Measurements from ENCODE around the gene UBAC2.
"Not testable (repeated sequence)": the region's sequence is repeated elsewhere in the genome, so short reads cannot be mapped to it uniquely, and the experiment has no call there.

GRCh38 chr13:99210627-99211026, 10.0 kb downstream of the UBAC2 start:
- TF ChIP-seq CTCF, POLR2A, EP300 (IDR thresholded peaks at IDR 0.05): not testable (repeated sequence)
